Measurements from ENCODE around the gene PARP8.
"Not testable (repeated sequence)": the region's sequence is repeated elsewhere in the genome, so short reads cannot be mapped to it uniquely, and the experiment has no call there.

Gene PARP8

DNA sequence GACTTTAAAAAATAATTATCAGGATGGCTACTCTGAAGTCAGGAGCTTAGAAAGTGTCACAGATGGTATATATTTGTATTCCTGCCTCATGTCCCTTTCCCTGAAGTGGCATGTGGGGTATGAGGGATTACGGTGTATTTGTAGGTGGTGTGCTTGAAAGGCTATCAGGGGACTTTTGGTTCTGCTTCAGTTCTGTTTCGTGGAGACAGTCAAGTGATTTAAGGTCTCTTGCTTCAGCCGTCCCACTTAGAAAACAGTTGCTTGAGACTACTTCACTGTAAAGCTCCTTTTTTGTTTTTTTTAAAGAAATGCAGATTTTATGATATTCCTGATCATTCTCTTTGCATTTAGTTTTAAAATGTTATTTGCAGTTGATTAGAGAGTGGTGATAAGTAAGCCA is 18.3 kb downstream of the PARP8 start:
- no peak for TF ChIP-seq PAX5 (IDR thresholded peaks at IDR 0.05; ENCODE audit: insufficient read depth, low read length, severe bottlenecking)
- no peak for TF ChIP-seq SPI1 (IDR thresholded peaks at IDR 0.05; ENCODE audit: low read depth, low read length)
- no peak for TF ChIP-seq TAF1 (IDR thresholded peaks at IDR 0.05; ENCODE audit: low read depth, low read length)
- TF ChIP-seq POLR2AphosphoS5 (IDR thresholded peaks at IDR 0.05; ENCODE audit: low read depth, low read length) = no peak
- no peak for TF ChIP-seq POLR2A (IDR thresholded peaks at IDR 0.05; ENCODE audit: low read depth, low read length)
- no peak for TF ChIP-seq POU2F2 (IDR thresholded peaks at IDR 0.05; ENCODE audit: low read depth, low read length)
- FAIRE-seq (peak; percentile 47), DNase-seq (ENCODE audit: insufficient read length, low spot score) (no peak)

DNA sequence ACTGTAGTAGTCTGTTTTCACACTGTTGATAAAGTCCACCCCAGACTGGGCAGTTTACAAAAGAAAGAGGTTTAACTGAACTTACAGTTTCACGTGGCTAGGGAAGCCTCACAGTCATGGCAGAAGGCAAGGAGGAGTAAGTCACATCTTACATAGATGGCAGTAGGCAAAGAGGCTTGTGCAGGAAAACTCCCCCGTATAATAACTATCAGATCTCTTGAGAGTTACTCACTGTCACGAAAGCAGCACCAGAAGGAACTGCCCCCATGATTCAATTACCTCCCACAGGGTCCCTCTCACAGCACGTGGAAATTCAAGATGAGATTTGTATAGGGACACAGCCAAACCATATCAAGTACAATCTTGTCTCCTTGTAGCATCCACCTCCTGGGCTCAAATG is 21.1 kb downstream of the PARP8 start:
- no peak for TF ChIP-seq POLR2AphosphoS5 (IDR thresholded peaks at IDR 0.05; ENCODE audit: low read depth, low read length)
- no peak for TF ChIP-seq POLR2A (IDR thresholded peaks at IDR 0.05; ENCODE audit: low read depth, low read length)
- no peak for TF ChIP-seq TAF1 (IDR thresholded peaks at IDR 0.05; ENCODE audit: low read depth, low read length)
- TF ChIP-seq PAX5 (IDR thresholded peaks at IDR 0.05; ENCODE audit: insufficient read depth, low read length, severe bottlenecking) = no peak
- TF ChIP-seq SPI1 (IDR thresholded peaks at IDR 0.05; ENCODE audit: low read depth, low read length) = no peak
- TF ChIP-seq POU2F2 (IDR thresholded peaks at IDR 0.05; ENCODE audit: low read depth, low read length) = no peak
- FAIRE-seq (peak; percentile 9), DNase-seq (ENCODE audit: insufficient read length, low spot score) (no peak)

DNA sequence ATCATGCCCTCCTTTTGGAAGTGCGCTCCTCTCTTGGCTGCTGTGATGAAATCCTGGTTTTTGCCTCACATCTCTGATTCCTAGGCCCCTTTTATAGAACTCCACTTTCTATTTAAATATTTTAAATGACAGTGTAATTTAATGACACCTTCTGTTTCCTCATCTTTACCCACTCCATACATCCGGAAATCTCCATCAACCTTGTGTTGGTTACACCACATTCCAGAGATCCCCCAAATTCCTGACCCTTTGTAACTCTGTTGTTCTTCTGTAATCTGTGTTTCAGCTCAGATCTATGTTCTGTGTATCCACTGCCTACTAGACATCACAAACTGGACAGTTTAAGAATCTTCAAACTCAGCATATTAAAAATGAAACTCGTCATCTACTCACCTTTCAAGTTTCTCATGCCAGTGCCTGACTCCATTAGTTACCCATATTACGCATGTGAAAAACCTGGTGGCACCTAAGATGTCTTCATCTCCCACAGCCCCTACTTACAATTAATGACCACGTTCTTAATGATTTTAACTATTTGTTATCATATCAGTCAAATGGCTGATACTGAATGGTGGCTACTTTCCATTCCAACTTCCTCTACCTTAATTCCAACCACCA is 25.1 kb downstream of the PARP8 start:
- DNase-seq (ENCODE audit: insufficient read length, low spot score) = no peak
- no peak for TF ChIP-seq TAF1 (IDR thresholded peaks at IDR 0.05; ENCODE audit: low read depth, low read length)
- FAIRE-seq = peak; percentile 16

- TF ChIP-seq PAX5 (IDR thresholded peaks at IDR 0.05; ENCODE audit: insufficient read depth, low read length, severe bottlenecking) = no peak
- no peak for TF ChIP-seq POLR2A (IDR thresholded peaks at IDR 0.05; ENCODE audit: low read depth, low read length)
- TF ChIP-seq TAF1 (IDR thresholded peaks at IDR 0.05; ENCODE audit: low read depth, low read length) = no peak
- TF ChIP-seq POLR2AphosphoS5 (IDR thresholded peaks at IDR 0.05; ENCODE audit: low read depth, low read length) = no peak
- TF ChIP-seq POU2F2 (IDR thresholded peaks at IDR 0.05; ENCODE audit: low read depth, low read length) = no peak
- no peak for TF ChIP-seq SPI1 (IDR thresholded peaks at IDR 0.05; ENCODE audit: low read depth, low read length)
- DNase-seq (ENCODE audit: insufficient read length, low spot score) = no peak
Observed at GRCh38 chr5:50694027-50694590, 27.7 kb downstream of the PARP8 start.

GRCh38 chr5:50694626-50695025 is 28.2 kb downstream of the PARP8 start:
- not testable (repeated sequence) for FAIRE-seq; DNase-seq (ENCODE audit: insufficient read length, low spot score)

More at GRCh38 chr5:50694027-50694590, 27.7 kb downstream of the PARP8 start:
- no peak for FAIRE-seq

DNA sequence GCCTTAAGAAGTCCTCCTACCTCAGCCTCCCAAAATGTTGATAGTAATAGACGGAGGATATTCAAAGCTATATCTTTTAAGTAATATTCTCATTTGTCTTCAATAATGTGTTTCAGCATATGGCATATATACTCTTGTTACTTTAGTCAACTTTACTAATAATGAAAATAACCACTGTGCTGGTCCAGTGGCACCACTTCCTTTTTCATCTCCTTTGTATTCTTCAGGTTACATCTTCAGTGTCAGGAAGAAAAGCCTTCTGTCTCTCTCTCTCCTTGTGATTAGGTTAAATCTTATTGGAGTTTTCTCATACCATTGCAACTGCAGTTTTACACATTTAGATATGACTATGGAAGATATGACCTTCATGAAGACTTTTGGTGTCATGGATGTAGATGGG is 31.3 kb downstream of the PARP8 start:
- no peak for DNase-seq (ENCODE audit: insufficient read length, low spot score)
- TF ChIP-seq PAX5 (IDR thresholded peaks at IDR 0.05; ENCODE audit: insufficient read depth, low read length, severe bottlenecking) (no peak), POU2F2 (IDR thresholded peaks at IDR 0.05; ENCODE audit: low read depth, low read length) (no peak), TAF1 (IDR thresholded peaks at IDR 0.05; ENCODE audit: low read depth, low read length) (no peak), POLR2A (IDR thresholded peaks at IDR 0.05; ENCODE audit: low read depth, low read length) (no peak), SPI1 (IDR thresholded peaks at IDR 0.05; ENCODE audit: low read depth, low read length) (peak; percentile 88), POLR2AphosphoS5 (IDR thresholded peaks at IDR 0.05; ENCODE audit: low read depth, low read length) (no peak)
- FAIRE-seq = no peak

DNA sequence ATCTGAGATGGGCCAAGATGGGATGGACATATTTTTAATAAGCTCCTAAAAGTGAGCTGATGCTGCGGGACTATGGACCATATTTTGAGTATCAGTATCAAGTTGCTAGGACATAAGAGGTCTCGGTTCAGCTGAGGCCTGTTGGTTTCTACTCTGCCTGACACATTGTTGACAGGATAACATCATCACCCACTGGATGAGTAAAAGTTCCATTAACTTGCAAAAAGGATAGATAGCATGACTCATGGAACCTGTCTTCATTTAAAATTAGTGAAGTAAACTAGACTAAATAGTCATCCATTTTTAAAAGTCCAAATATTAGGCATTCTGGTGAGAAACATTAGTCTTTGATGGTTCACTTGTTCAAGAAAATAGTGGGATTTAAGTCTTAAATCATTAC is 33.3 kb downstream of the PARP8 start:
- TF ChIP-seq PAX5 (IDR thresholded peaks at IDR 0.05; ENCODE audit: insufficient read depth, low read length, severe bottlenecking) = no peak
- no peak for TF ChIP-seq POLR2AphosphoS5 (IDR thresholded peaks at IDR 0.05; ENCODE audit: low read depth, low read length)
- no peak for TF ChIP-seq POLR2A (IDR thresholded peaks at IDR 0.05; ENCODE audit: low read depth, low read length)
- TF ChIP-seq SPI1 (IDR thresholded peaks at IDR 0.05; ENCODE audit: low read depth, low read length) = no peak
- TF ChIP-seq TAF1 (IDR thresholded peaks at IDR 0.05; ENCODE audit: low read depth, low read length) = no peak
- no peak for TF ChIP-seq POU2F2 (IDR thresholded peaks at IDR 0.05; ENCODE audit: low read depth, low read length)
- FAIRE-seq = no peak
- DNase-seq (ENCODE audit: insufficient read length, low spot score) = no peak

- TF ChIP-seq POLR2A (IDR thresholded peaks at IDR 0.05; ENCODE audit: low read depth, low read length) = no peak
- TF ChIP-seq POLR2AphosphoS5 (IDR thresholded peaks at IDR 0.05; ENCODE audit: low read depth, low read length) = no peak
- TF ChIP-seq TAF1 (IDR thresholded peaks at IDR 0.05; ENCODE audit: low read depth, low read length) = no peak
- no peak for TF ChIP-seq PAX5 (IDR thresholded peaks at IDR 0.05; ENCODE audit: insufficient read depth, low read length, severe bottlenecking)
- TF ChIP-seq POU2F2 (IDR thresholded peaks at IDR 0.05; ENCODE audit: low read depth, low read length) = no peak
- no peak for TF ChIP-seq SPI1 (IDR thresholded peaks at IDR 0.05; ENCODE audit: low read depth, low read length)
- FAIRE-seq (no peak), DNase-seq (ENCODE audit: insufficient read length, low spot score) (no peak)
Observed at GRCh38 chr5:50700706-50701105, 34.3 kb downstream of the PARP8 start.

DNA sequence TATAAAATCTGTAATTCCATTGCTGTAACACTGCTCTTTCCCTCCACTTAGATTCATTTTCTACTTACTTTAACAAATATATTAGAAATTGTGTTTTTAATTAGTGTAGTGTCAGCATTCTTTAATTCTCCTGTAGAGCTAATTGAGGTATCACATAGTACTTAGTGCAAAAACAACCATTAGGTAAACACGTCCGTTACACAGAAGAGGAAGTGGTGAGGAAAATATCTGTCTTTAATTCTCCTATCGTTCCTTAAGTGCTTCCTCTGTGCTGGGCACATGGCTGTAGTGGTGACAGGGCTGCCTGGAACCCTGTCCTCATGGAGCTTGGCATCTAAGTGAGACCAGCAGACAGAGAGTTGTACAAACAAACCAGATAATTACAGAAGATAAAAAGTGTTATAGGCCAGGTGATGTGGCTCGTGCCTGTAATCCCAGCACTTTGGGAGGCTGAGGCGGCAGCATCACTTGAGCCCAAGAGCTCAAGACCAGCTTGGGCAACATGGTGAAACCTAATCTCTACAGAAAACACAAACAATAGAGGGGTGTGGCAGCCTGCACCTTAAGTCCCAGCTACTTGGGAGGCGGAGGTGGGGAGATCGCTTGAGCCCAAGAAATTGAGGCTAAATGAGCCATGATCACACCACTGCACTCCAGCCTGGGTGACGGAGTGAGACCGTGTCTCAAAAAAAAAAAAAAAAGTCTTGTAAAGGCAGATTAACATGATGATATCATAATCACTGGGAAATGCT is 36.4 kb downstream of the PARP8 start:
- FAIRE-seq = no peak
- DNase-seq (ENCODE audit: insufficient read length, low spot score) = no peak
- TF ChIP-seq POLR2AphosphoS5 (IDR thresholded peaks at IDR 0.05; ENCODE audit: low read depth, low read length) = no peak
- no peak for TF ChIP-seq POU2F2 (IDR thresholded peaks at IDR 0.05; ENCODE audit: low read depth, low read length)
- peak; percentile 61; the same call in 1 of the 2 replicates for TF ChIP-seq SPI1 (IDR thresholded peaks at IDR 0.05; ENCODE audit: low read depth, low read length)
- no peak for TF ChIP-seq TAF1 (IDR thresholded peaks at IDR 0.05; ENCODE audit: low read depth, low read length)
- TF ChIP-seq POLR2A (IDR thresholded peaks at IDR 0.05; ENCODE audit: low read depth, low read length) = no peak
- no peak for TF ChIP-seq PAX5 (IDR thresholded peaks at IDR 0.05; ENCODE audit: insufficient read depth, low read length, severe bottlenecking)

- no peak for FAIRE-seq
- DNase-seq (ENCODE audit: insufficient read length, low spot score) = no peak
- TF ChIP-seq SPI1 (IDR thresholded peaks at IDR 0.05; ENCODE audit: low read depth, low read length) (no peak), POU2F2 (IDR thresholded peaks at IDR 0.05; ENCODE audit: low read depth, low read length) (no peak), PAX5 (IDR thresholded peaks at IDR 0.05; ENCODE audit: insufficient read depth, low read length, severe bottlenecking) (no peak)
Observed at GRCh38 chr5:50703367-50703666, 36.9 kb downstream of the PARP8 start.
